Motor neuron (in vitro differentiated cells): ENCODE measurements around the gene RASGRF2. TPM values are rescaled to one million over a fixed set of nuclear protein-coding genes. Genes with fewer than 3 reads are reported as not detected.

Source experiments
- ATAC-seq, 8 experiments: fragments of 200-7000 bp; cut with Tn5 transposase; replicated peaks in 6 of 8; 2 replicates each; pipeline ENCODE4 v1.8.0; 2021; ENCODE audit warnings: mild to moderate bottlenecking in 8 of 8, moderate library complexity in 8 of 8
- H3K27ac ChIP-seq, 2 donors: fragments of 250-450 bp; sonication (Bioruptor Pico); 2 replicates each; pipeline ENCODE4 v1.9.0; 2021; ENCODE audit warnings: antibody characterized with exemption in 2 of 2, mild to moderate bottlenecking in 2 of 2, moderate library complexity in 1 of 2
- H3K4me1 ChIP-seq, 2 donors: fragments of 250-450 bp; sonication (Bioruptor Pico); replicated peaks in 1 of 2; 2 replicates each; pipeline ENCODE4 v1.6.1; 2021; ENCODE audit warnings: antibody characterized with exemption in 2 of 2, mild to moderate bottlenecking in 2 of 2, moderate library complexity in 1 of 2
- H3K4me3 ChIP-seq, 5 donors: fragments of 250-450 bp; sonication (Bioruptor Pico); 2 replicates each; pipeline ENCODE4 v1.9.0; 2021; ENCODE audit warnings: antibody characterized with exemption in 5 of 5, mild to moderate bottlenecking in 5 of 5, moderate library complexity in 4 of 5
- WGBS, 10 experiments: fragments of 450-650 bp; shearing (Covaris generic); methylation state at CpG; one replicate each; pipeline ENCODE4 v1.0.0; 2022; 5-methylcytosine and 5-hydroxymethylcytosine counted together
- in situ Hi-C, 9 experiments: fragments of 400-800 bp; cut with MboI; loops; one replicate each; pipeline ENCODE4 v1.15.0; 2021; ENCODE audit warnings: low sequenced_read_pairs in 9 of 9, low pct_unique_long_range_greater_than_20kb in 2 of 9; ENCODE audit not compliant: unreplicated experiment in 9 of 9
- total RNA-seq, 8 experiments: library from RNA; unstranded; fragments of 300-600 nt; gene quantifications; 2 replicates each; pipeline versions ENCODE4 v1.2.3 to v1.2.4, GENCODE V29; 2022

RASGRF2 gene
- total RNA-seq, 8 experiments from 2014 or later, result 0.20 to 9.8 (median 1.7) TPM

DNA sequence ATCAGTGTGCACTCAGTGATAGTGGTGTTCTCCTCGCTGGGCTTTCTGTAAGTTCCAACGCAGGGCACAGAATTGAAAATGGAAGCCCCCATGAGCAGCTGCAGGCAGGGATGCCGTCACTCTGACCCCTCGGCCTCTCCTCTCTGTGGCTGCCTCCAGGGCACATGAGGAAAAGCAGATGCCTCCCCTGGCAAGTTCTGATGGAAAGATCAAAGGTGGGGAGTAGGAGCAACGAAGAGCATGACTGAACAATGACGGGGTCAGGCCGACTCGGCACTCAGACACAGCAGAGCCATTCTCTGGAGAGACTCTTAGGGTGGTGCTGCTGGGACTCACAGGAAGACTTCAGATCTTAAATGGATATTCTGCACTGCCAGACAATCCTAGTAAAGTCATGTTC lies 207.4 kb downstream of the RASGRF2 start:
- ATAC-seq, result no peak
- Histone ChIP-seq H3K4me1 (no peaks in the 10 kb centered on the region), H3K4me3 (no peak overlapping the region), H3K27ac (no peak overlapping the region)
- WGBS, 10 experiments, result 23 to 70% (median 49%) methylated on average over 2 to 6 of the region's 8 CpGs; no CpG with 5 or more reads in 2 of the 10 experiments
- in situ Hi-C loops, result no loop called here

DNA sequence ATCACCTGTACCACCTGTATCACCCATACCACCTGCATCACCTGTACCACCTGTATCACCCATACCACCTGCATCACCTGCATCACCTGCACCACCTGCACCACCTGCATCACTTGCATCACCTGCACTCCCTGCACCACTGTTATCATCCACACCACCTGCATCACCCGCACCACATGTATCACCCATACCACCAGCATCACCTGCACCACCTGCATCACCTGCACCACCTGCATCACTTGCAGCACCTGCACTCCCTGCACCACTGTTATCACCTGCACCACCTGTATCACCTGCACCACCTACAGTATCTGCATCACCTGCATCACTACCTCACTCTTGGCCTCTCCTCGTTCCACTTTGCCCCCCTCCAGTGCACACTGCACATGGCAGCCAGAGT lies 209.8 kb downstream of the RASGRF2 start:
- in situ Hi-C loops, result no loop called here
- H3K4me1 ChIP-seq, result peaks cover 0 to 1% of the 10 kb centered on the region in 2 donors
- no peak overlapping the region for H3K27ac ChIP-seq
- no peak for ATAC-seq
- no peak overlapping the region for H3K4me3 ChIP-seq
- WGBS, 10 experiments, result 67 to 94% (median 83%) methylated on average over 1 to 2 of the region's 2 CpGs; no CpG with 5 or more reads in 7 of the 10 experiments

GRCh38 chr5:81171769-81172168 lies 211.6 kb downstream of the RASGRF2 start:
- no peak overlapping the region for H3K27ac ChIP-seq
- 40 to 80% (median 65%) methylated on average over 1 to 4 of the region's 4 CpGs; no CpG with 5 or more reads in 2 of the 10 experiments for WGBS, 10 experiments
- no peak overlapping the region for H3K4me3 ChIP-seq
- H3K4me1 ChIP-seq, result peaks cover 0 to 3% of the 10 kb centered on the region in 2 donors
- in situ Hi-C loops, result no loop called here
- peak in 1 of 8 experiments; percentile 48 for ATAC-seq

- no peak overlapping the region for H3K27ac ChIP-seq
These were observed 212.5 kb downstream of the RASGRF2 start for GRCh38 chr5:81172710-81173109.

GRCh38 chr5:81177061-81177460 lies 216.9 kb downstream of the RASGRF2 start:
- peaks cover 4 to 27% of the 10 kb centered on the region in 2 donors for H3K4me1 ChIP-seq
- WGBS, 10 experiments, result 0 to 100% (median 78%) methylated on average over 1 to 3 of the region's 3 CpGs; no CpG with 5 or more reads in 1 of the 10 experiments
- ATAC-seq, result no peak
- no peak overlapping the region for H3K4me3 ChIP-seq
- in situ Hi-C loops, result loop anchor here in 6 of 9 experiments (25.0 kb wide), 3 partner anchors 440 to 490 kb away; no protein-coding TSS in a partner anchor
- H3K27ac ChIP-seq, result no peak overlapping the region

More at GRCh38 chr5:81172710-81173109, 212.5 kb downstream of the RASGRF2 start:
- H3K4me1 ChIP-seq, result peaks cover 0 to 3% of the 10 kb centered on the region in 2 donors
- in situ Hi-C loops, result no loop called here
- ATAC-seq, result peak in 1 of 8 experiments; percentile 39
- 59 to 100% (median 96%) methylated on average over 1 to 3 of the region's 3 CpGs; no CpG with 5 or more reads in 4 of the 10 experiments for WGBS, 10 experiments
- no peak overlapping the region for H3K4me3 ChIP-seq

GRCh38 chr5:81179959-81180358 lies 219.8 kb downstream of the RASGRF2 start:
- in situ Hi-C loops, result loop anchor here in 6 of 9 experiments (25.0 kb wide), 3 partner anchors 443 to 493 kb away; no protein-coding TSS in a partner anchor
- no peak overlapping the region for H3K27ac ChIP-seq

DNA sequence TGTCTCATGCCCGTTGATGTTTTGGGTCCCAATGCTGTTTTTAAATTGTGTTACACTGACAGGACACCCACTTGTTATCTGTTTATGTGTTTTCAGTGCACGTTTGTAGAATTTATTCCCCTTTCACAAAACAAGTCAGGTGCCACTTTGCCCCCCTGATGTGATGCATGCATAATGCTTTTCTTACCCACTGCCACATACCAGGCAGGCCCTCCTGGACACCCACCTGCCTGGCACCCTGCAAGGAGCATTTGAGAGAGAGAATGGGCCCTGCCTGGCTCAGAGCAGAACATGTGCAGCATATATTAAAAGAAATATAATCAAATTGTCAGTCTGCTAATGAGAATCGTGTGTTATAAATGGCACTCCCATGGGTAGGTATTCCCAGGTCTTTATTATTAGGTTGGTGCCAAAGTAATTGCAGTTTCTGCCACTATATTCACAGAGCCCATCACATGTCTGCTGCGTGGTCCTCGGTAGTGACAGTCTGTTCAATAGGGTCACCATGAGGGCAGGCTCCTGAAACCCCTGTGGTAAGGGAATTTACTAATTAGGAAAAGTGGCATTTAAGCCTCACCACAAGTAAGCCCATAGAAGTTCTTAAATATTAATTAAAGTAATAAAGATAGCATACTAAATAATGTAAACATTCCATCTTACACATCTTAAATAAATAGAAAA lies 220.8 kb downstream of the RASGRF2 start:
- Histone ChIP-seq H3K4me1 (peaks cover 10 to 43% of the 10 kb centered on the region in 2 donors), H3K27ac (no peak overlapping the region), H3K4me3 (no peak overlapping the region)
- WGBS, 10 experiments, result 25 to 100% (median 60%) methylated on average over 1 to 5 of the region's 5 CpGs; no CpG with 5 or more reads in 4 of the 10 experiments
- in situ Hi-C loops, result loop anchor here in 6 of 9 experiments (25.0 kb wide), 3 partner anchors 444 to 494 kb away; no protein-coding TSS in a partner anchor
- ATAC-seq, result no peak

More at GRCh38 chr5:81179959-81180358, 219.8 kb downstream of the RASGRF2 start:
- peak in 1 of 8 experiments; percentile 38 for ATAC-seq
- peaks cover 10 to 43% of the 10 kb centered on the region in 2 donors for H3K4me1 ChIP-seq
- H3K4me3 ChIP-seq, result no peak overlapping the region
- WGBS, 10 experiments, result 50 to 100% (median 69%) methylated on average over 3 to 10 of the region's 14 CpGs; no CpG with 5 or more reads in 2 of the 10 experiments

DNA sequence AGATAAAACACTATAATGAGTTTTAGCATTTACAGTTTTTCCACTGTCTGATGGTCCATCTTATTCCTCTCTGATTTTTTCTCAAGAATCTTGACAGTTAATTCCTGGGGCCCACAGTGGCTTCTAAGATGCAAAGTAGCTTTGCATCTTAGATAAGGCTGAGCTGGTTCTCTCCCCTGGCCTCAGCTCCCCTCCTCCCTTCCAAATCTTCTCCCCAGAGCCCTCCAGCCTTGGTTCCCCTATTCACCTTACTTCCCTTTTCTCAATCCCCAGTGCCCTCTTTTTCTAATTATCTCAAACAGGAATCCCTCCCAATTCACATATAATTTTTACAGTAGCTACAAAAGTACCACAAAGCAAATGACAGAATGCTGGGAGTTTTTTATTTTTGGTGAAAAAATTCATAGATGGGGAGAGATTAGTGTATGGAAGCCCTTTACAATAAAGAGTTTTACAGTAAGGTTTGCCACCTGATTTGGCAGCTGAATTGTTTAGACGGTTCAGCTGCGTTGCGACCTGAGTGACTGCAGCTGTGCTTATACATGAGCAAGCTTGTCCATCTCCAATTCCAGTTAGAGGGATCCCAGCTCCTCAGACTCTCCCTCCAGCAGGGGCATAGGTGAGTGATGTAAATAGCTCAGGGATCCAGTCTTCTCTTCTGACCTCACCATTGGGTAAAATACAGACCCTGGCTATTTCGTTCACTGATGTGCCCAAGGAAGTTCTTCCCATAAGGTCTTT lies 221.6 kb downstream of the RASGRF2 start:
- ATAC-seq, result no peak
- in situ Hi-C loops, result loop anchor here in 6 of 9 experiments (25.0 kb wide), 3 partner anchors 444 to 494 kb away; no protein-coding TSS in a partner anchor

GRCh38 chr5:81182396-81183390 lies 222.5 kb downstream of the RASGRF2 start:
- no peak for ATAC-seq
- H3K27ac ChIP-seq, result no peak overlapping the region
- 37 to 93% (median 87%) methylated on average over 3 to 8 of the region's 9 CpGs; no CpG with 5 or more reads in 1 of the 10 experiments for WGBS, 10 experiments
- H3K4me3 ChIP-seq, result no peak overlapping the region
- in situ Hi-C loops, result loop anchor here in 6 of 9 experiments (25.0 kb wide), 3 partner anchors 445 to 495 kb away; no protein-coding TSS in a partner anchor
- peaks cover 10 to 43% of the 10 kb centered on the region in 2 donors for H3K4me1 ChIP-seq

More for the DNA sequence above, 221.6 kb downstream of the RASGRF2 start:
- 58 to 100% (median 92%) methylated on average over 1 to 4 of the region's 4 CpGs; no CpG with 5 or more reads in 2 of the 10 experiments for WGBS, 10 experiments
- H3K4me3 ChIP-seq, result no peak overlapping the region
- no peak overlapping the region for H3K27ac ChIP-seq
- H3K4me1 ChIP-seq, result peaks cover 10 to 43% of the 10 kb centered on the region in 2 donors

DNA sequence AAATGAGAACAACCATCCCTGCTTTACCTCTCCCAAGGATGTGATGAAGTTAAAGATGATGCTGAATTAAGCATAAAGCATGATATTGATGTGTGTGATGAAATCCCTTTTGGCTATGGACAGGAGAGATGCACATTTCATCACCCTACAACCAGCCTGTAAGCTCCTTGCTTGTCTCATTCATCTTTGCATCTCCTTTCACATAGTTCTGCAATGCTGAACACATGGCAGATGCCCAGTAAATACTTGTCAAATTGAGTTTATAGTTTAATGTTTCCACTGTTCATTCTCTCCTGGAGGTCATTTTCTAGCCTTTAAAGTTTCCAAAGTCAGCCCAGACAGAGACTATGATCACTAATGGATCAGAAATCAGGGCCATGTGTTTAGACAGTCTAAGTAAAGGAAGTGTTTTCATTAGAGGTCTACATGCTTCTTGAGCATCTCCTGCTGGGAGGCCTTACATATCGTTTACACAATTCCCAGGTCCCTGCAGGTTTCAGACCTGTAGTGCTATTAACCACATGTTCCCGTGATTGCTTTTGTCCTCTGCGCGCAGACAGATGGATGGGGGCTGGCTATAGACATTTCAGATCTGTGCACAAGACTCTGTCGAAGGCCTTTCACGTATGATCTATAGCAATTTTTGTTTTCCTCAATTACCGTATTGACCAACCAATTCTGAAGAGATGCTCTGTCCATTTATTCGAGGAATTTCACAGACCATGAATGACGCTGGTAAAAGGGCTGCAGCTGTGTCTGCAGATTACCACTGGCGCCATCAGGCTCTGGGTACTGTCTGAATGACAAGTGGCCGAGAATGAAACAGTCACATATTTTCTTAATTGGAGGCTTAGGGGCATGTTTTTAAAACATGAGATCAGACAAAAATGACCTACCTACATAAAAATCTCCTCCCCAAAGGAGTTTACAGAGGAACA lies 223.9 kb downstream of the RASGRF2 start:
- 50 to 82% (median 77%) methylated on average over 3 to 10 of the region's 11 CpGs; no CpG with 5 or more reads in 1 of the 10 experiments for WGBS, 10 experiments
- peak overlapping the region; percentile 18 to 55 for H3K27ac ChIP-seq
- H3K4me1 ChIP-seq, result peaks cover 10 to 43% of the 10 kb centered on the region in 2 donors
- H3K4me3 ChIP-seq, result no peak overlapping the region
- ATAC-seq, result peak in 5 of 8 experiments; percentile 53 to 79 (median 62)
- in situ Hi-C loops, result loop anchor here in 6 of 9 experiments (25.0 kb wide), 3 partner anchors 447 to 497 kb away; no protein-coding TSS in a partner anchor

GRCh38 chr5:81184749-81185110 lies 224.6 kb downstream of the RASGRF2 start:
- peaks cover 10 to 40% of the 10 kb centered on the region in 2 donors for H3K4me1 ChIP-seq
- in situ Hi-C loops, result loop anchor here in 6 of 9 experiments (25.0 kb wide), 3 partner anchors 447 to 497 kb away; no protein-coding TSS in a partner anchor
- no peak overlapping the region for H3K4me3 ChIP-seq
- peak overlapping the region; percentile 18 to 55 for H3K27ac ChIP-seq
- no peak for ATAC-seq
- 60 to 100% (median 87%) methylated on average over 1 to 6 of the region's 6 CpGs; no CpG with 5 or more reads in 2 of the 10 experiments for WGBS, 10 experiments
